Hepatocyte (in vitro differentiated cells): Measurements from ENCODE around the gene NEK8. TPM values are rescaled to one million over a fixed set of nuclear protein-coding genes. Genes with fewer than 3 reads are reported as not detected.

ENCODE experiments used
- DNase-seq: peaks from one replicate; pipeline ENCODE4 v3.0.0-alpha.2; 2016; ENCODE audit warnings: low spot score
- H2AFZ ChIP-seq: fragments of 200-600 bp; sonication (generic); 2 replicates; pipeline ENCODE4 v1.6.0; 2016; ENCODE audit warnings: antibody characterized with exemption, mild to moderate bottlenecking
- H3K27ac ChIP-seq: fragments of 200-600 bp; sonication (generic); 2 replicates; pipeline ENCODE4 v1.5.1; 2016; ENCODE audit warnings: mild to moderate bottlenecking
- H3K27me3 ChIP-seq: fragments of 200-600 bp; sonication (generic); 2 replicates; pipeline ENCODE4 v1.6.1; 2016
- H3K36me3 ChIP-seq: fragments of 200-600 bp; sonication (generic); replicated peaks from 2 replicates; pipeline ENCODE4 v1.5.1; 2016; ENCODE audit warnings: low read depth; ENCODE audit not compliant: insufficient read depth
- H3K4me1 ChIP-seq: fragments of 200-600 bp; sonication (generic); 2 replicates; pipeline ENCODE4 v1.5.1; 2016; ENCODE audit warnings: mild to moderate bottlenecking, moderate library complexity; ENCODE audit not compliant: insufficient read depth
- H3K4me2 ChIP-seq: fragments of 200-600 bp; sonication (generic); 2 replicates; pipeline ENCODE4 v1.6.0; 2016
- H3K4me3 ChIP-seq: fragments of 200-600 bp; sonication (generic); 2 replicates; pipeline ENCODE4 v1.5.1; 2016; ENCODE audit warnings: mild to moderate bottlenecking
- H3K79me2 ChIP-seq: fragments of 200-600 bp; sonication (generic); 2 replicates; pipeline ENCODE4 v1.6.0; 2017; ENCODE audit warnings: mild to moderate bottlenecking
- H3K9me2 ChIP-seq: fragments of 200-600 bp; sonication (generic); replicated peaks from 2 replicates; pipeline ENCODE4 v1.6.0; 2017; ENCODE audit warnings: mild to moderate bottlenecking; ENCODE audit not compliant: insufficient read depth
- H3K9me3 ChIP-seq: fragments of 200-600 bp; sonication (generic); 2 replicates; pipeline ENCODE4 v1.5.1; 2016; ENCODE audit warnings: low read depth, mild to moderate bottlenecking
- H4K20me1 ChIP-seq: fragments of 200-600 bp; sonication (generic); 2 replicates; pipeline ENCODE4 v1.6.0; 2016; ENCODE audit warnings: mild to moderate bottlenecking; ENCODE audit not compliant: insufficient read depth, poor library complexity, severe bottlenecking
- EZH2 ChIP-seq: fragments of 200-600 bp; sonication (generic); IDR thresholded peaks from 2 replicates; pipeline ENCODE4 v1.6.1; 2016; ENCODE audit warnings: antibody characterized with exemption, mild to moderate bottlenecking, borderline replicate concordance
- EZH2phosphoT487 ChIP-seq: fragments of 200-600 bp; sonication (generic); IDR thresholded peaks from one replicate; pipeline ENCODE4 v1.6.1; 2018; ENCODE audit warnings: antibody characterized with exemption, mild to moderate bottlenecking, low read depth, moderate library complexity; ENCODE audit not compliant: unreplicated experiment, severe bottlenecking
- whole genome bisulfite sequencing: methylation state at CpG from one replicate; pipeline ENCODE4 v1.1.6; 2016; ENCODE audit warnings: low lambda C conversion rate; ENCODE audit errors: missing lambda C conversion rate; 5-methylcytosine and 5-hydroxymethylcytosine counted together
- polyA plus RNA-seq: library from polyadenylated mRNA; unstranded; fragments of >200 nt; fragmentation: Nextera tagmentation; extraction: Ambion mirVana; gene quantifications from 2 replicates; pipeline ENCODE4 v1.2.1, GENCODE V29; 2016
- total RNA-seq: library from RNA; depleted of rRNA; stranded (reverse); fragments of >200 nt; gene quantifications from 2 replicates; pipeline ENCODE4 v1.2.3, GENCODE V29; 2014
- TF ChIP-seq, protein P1 (sequence below): fragments of 200-600 bp; sonication (generic); IDR thresholded peaks from 2 replicates; pipeline ENCODE4 v1.5.1; 2016; ENCODE audit warnings: antibody characterized with exemption, mild to moderate bottlenecking; ENCODE audit not compliant: poor library complexity

The NEK8 gene
- total and polyA plus RNA-seq, 2 experiments from 2014 or later = 5.5 to 8.1 TPM

- DNase-seq = no peak
- Histone ChIP-seq H2AFZ (no peak overlapping the region), H3K27ac (peak overlapping the region; percentile 100), H3K4me3 (peak overlapping the region; percentile 54), H3K27me3 (no peaks in the 10 kb centered on the region), H3K9me2 (no peaks in the 10 kb centered on the region), H3K79me2 (peaks cover 62% of the 10 kb centered on the region), H3K9me3 (no peaks in the 10 kb centered on the region), H3K36me3 (no peaks in the 10 kb centered on the region), H3K4me2 (peak overlapping the region; percentile 97), H3K4me1 (peaks cover 33% of the 10 kb centered on the region), H4K20me1 (peaks cover 43% of the 10 kb centered on the region)
- TF ChIP-seq EZH2phosphoT487 (no peak), EZH2 (no peak)
- TF ChIP-seq, protein P1, sequence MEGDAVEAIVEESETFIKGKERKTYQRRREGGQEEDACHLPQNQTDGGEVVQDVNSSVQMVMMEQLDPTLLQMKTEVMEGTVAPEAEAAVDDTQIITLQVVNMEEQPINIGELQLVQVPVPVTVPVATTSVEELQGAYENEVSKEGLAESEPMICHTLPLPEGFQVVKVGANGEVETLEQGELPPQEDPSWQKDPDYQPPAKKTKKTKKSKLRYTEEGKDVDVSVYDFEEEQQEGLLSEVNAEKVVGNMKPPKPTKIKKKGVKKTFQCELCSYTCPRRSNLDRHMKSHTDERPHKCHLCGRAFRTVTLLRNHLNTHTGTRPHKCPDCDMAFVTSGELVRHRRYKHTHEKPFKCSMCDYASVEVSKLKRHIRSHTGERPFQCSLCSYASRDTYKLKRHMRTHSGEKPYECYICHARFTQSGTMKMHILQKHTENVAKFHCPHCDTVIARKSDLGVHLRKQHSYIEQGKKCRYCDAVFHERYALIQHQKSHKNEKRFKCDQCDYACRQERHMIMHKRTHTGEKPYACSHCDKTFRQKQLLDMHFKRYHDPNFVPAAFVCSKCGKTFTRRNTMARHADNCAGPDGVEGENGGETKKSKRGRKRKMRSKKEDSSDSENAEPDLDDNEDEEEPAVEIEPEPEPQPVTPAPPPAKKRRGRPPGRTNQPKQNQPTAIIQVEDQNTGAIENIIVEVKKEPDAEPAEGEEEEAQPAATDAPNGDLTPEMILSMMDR = no peak
- 63% methylated on average over 4 of the region's 4 CpGs for WGBS
These were observed 17.3 kb downstream of the NEK8 start for GRCh38 chr17:28745786-28746411.

GRCh38 chr17:28746611-28747050 is 18.0 kb downstream of the NEK8 start:
- peaks cover 68% of the 10 kb centered on the region for H3K79me2 ChIP-seq
- no peak for TF ChIP-seq EZH2phosphoT487
- TF ChIP-seq EZH2 = no peak
- TF ChIP-seq, protein P1 = no peak
- H4K20me1 ChIP-seq = peaks cover 46% of the 10 kb centered on the region
- H3K27me3 ChIP-seq = no peaks in the 10 kb centered on the region
- H3K4me1 ChIP-seq = peaks cover 33% of the 10 kb centered on the region
- 40% methylated on average over 4 of the region's 5 CpGs for WGBS
- H3K4me2 ChIP-seq = peak overlapping the region; percentile 97
- peak; percentile 71 for DNase-seq
- H3K9me2 ChIP-seq = no peaks in the 10 kb centered on the region
- H3K36me3 ChIP-seq = no peaks in the 10 kb centered on the region
- H2AFZ ChIP-seq = no peak overlapping the region
- peak overlapping the region; percentile 54 for H3K4me3 ChIP-seq
- H3K27ac ChIP-seq = peak overlapping the region; percentile 100
- H3K9me3 ChIP-seq = no peaks in the 10 kb centered on the region

DNA sequence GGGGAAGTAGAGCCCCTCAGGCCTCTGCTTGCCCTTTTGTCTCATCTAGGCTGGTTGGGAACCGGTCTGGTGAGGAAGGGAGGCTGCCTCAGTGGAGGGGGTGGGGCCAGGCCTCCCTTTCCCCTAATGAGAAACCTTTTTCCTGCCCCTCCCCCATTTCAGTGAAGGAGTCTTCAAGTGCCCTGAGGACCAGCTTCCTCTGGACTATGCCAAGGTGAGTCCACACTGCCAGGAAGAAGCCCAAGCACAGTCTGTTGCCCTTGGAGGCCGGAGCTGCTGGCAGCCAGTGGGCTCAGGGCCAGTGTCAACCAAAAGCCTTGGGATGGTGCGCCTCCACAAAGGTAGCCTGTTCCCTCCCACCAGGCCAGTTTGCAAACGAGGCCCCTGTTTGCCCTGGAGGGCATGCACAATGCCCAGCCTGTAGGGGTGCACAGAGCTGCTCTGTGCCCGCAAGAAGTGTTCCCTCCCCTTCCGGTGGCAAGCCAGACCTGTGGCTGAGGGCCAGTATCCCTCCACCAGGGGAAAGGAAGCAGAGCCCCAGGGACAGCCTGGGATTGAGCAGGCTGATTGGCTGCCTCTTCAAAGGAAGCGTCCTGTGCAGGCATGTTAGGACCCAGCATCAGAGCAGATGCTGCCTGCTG is 18.6 kb downstream of the NEK8 start:
- Histone ChIP-seq H3K4me2 (peak overlapping the region; percentile 97), H3K9me3 (no peaks in the 10 kb centered on the region), H3K4me3 (no peak overlapping the region), H3K36me3 (no peaks in the 10 kb centered on the region), H2AFZ (no peak overlapping the region), H3K79me2 (peaks cover 68% of the 10 kb centered on the region), H3K4me1 (peaks cover 30% of the 10 kb centered on the region), H3K9me2 (no peaks in the 10 kb centered on the region), H3K27me3 (no peaks in the 10 kb centered on the region), H4K20me1 (peaks cover 49% of the 10 kb centered on the region), H3K27ac (peak overlapping the region; percentile 100)
- 72% methylated on average over 7 of the region's 7 CpGs for WGBS
- peak; percentile 71 for DNase-seq
- TF ChIP-seq EZH2 (no peak), EZH2phosphoT487 (no peak)
- TF ChIP-seq, protein P1 = no peak
